Esophagus squamous epithelium (tissue), 5 donors: Measurements from ENCODE around the gene HERC2. TPM values are rescaled to one million over a fixed set of nuclear protein-coding genes. Genes with fewer than 3 reads are reported as not detected.

Source experiments
- DNase-seq: peaks from one replicate; lab custom pipeline; 2025; lab: John Stamatoyannopoulos, UW
- H3K27ac ChIP-seq, 4 donors: fragments of 200-600 bp; sonication (generic); one replicate each; pipeline ENCODE4 v1.5.1; 2016 to 2019; ENCODE audit warnings: mild to moderate bottlenecking in 1 of 4
- H3K27me3 ChIP-seq, 4 donors: fragments of 200-600 bp; sonication (generic); 1 replicate in 3 of 4; 2 replicates in 1 of 4; pipeline versions ENCODE4 v1.5.1 to v1.6.0; 2017 to 2021; ENCODE audit warnings: antibody characterized with exemption in 1 of 4
- H3K36me3 ChIP-seq, 3 donors: fragments of 200-600 bp; sonication (generic); one replicate each; pipeline ENCODE4 v1.5.1; 2016 to 2019
- H3K4me1 ChIP-seq, 3 donors: fragments of 200-600 bp; sonication (generic); one replicate each; pipeline ENCODE4 v1.5.1; 2017 to 2019
- H3K4me3 ChIP-seq, 4 donors: fragments of 200-600 bp; sonication (generic); 1 replicate in 3 of 4; 2 replicates in 1 of 4; pipeline ENCODE4 v1.5.1; 2016 to 2019; ENCODE audit warnings: mild to moderate bottlenecking in 2 of 4, moderate library complexity in 1 of 4
- H3K9me3 ChIP-seq, 3 donors: fragments of 200-600 bp; sonication (generic); one replicate each; pipeline ENCODE4 v1.5.1; 2016 to 2019
- CTCF ChIP-seq, 6 experiments: fragments of 450-650 bp in 4 of 6; fragments of 200-600 bp in 2 of 6; sonication (generic) in 2 of 6; IDR thresholded peaks; one replicate each; pipeline ENCODE4 v1.5.1; 2016 to 2019; ENCODE audit warnings: antibody characterized with exemption in 6 of 6, mild to moderate bottlenecking in 4 of 6, moderate library complexity in 4 of 6
- POLR2A ChIP-seq, 4 donors: fragments of 450-650 bp; IDR thresholded peaks; one replicate each; pipeline ENCODE4 v1.6.1; 2017; ENCODE audit warnings: antibody characterized with exemption in 4 of 4, mild to moderate bottlenecking in 4 of 4, moderate library complexity in 3 of 4
- WGBS, 2 donors: methylation state at CpG; one replicate each; pipeline ENCODE4 v1.1.5; 2018; 5-methylcytosine and 5-hydroxymethylcytosine counted together
- intact Hi-C: fragments of 100-400 bp; cut with DNase I; formaldehyde crosslinking; loops from one replicate; pipeline ENCODE4 v1.15.0; 2022
- total RNA-seq, 4 donors: library from RNA; depleted of rRNA; stranded (reverse); fragments of >200 nt; gene quantifications; one replicate each; pipeline ENCODE4 v1.1.0, GENCODE V29; 2016
- donor health status: DM: yes; HTN: yes; CAD: no.

HERC2 gene
- total RNA-seq, 4 donors from 2014 or later, result 32.2 to 45.0 (median 39.2) TPM

GRCh38 chr15:28097656-28098359 lies 224.2 kb downstream of the HERC2 start:
- H3K27me3 ChIP-seq, result peaks cover 0 to 79% (median 0%) of the 10 kb centered on the region in 4 donors
- no peaks in the 10 kb centered on the region for H3K36me3 ChIP-seq
- intact Hi-C loops, result no loop called here
- no peak overlapping the region for H3K27ac ChIP-seq
- no peak for DNase-seq
- WGBS, 2 donors, result 82 to 90% methylated on average over 2 to 5 of the region's 5 CpGs
- H3K4me3 ChIP-seq, result no peak overlapping the region
- H3K4me1 ChIP-seq, result peaks cover 39 to 68% (median 39%) of the 10 kb centered on the region in 3 donors
- no peaks in the 10 kb centered on the region for H3K9me3 ChIP-seq
- TF ChIP-seq CTCF (IDR thresholded peaks at IDR 0.05) (no peak), POLR2A (IDR thresholded peaks at IDR 0.05) (no peak)

GRCh38 chr15:28096670-28097431 lies 225.1 kb downstream of the HERC2 start:
- H3K27ac ChIP-seq, result peak overlapping the region; percentile 67 to 92 (median 86)
- DNase-seq, result no peak
- H3K4me1 ChIP-seq, result peaks cover 39 to 68% (median 39%) of the 10 kb centered on the region in 3 donors
- intact Hi-C loops, result no loop called here
- no peaks in the 10 kb centered on the region for H3K36me3 ChIP-seq
- peak overlapping the region; percentile 32 to 72 (median 52) for H3K4me3 ChIP-seq
- TF ChIP-seq POLR2A (IDR thresholded peaks at IDR 0.05) (no peak), CTCF (IDR thresholded peaks at IDR 0.05) (no peak)
- no peaks in the 10 kb centered on the region for H3K9me3 ChIP-seq
- WGBS, 2 donors, result 14 to 80% methylated on average over 1 to 22 of the region's 72 CpGs
- peaks cover 0 to 82% (median 0%) of the 10 kb centered on the region in 4 donors for H3K27me3 ChIP-seq

GRCh38 chr15:28096411-28096669 lies 225.6 kb downstream of the HERC2 start:
- Histone ChIP-seq H3K27me3 (peaks cover 0 to 82% (median 0%) of the 10 kb centered on the region in 4 donors), H3K9me3 (peaks cover 0 to 5% (median 4%) of the 10 kb centered on the region in 3 donors), H3K4me1 (peaks cover 39 to 68% (median 39%) of the 10 kb centered on the region in 3 donors), H3K27ac (peak overlapping the region; percentile 67 to 92 (median 86)), H3K36me3 (no peaks in the 10 kb centered on the region), H3K4me3 (peak overlapping the region; percentile 32 to 72 (median 52))
- no peak for DNase-seq
- no peak for TF ChIP-seq POLR2A (IDR thresholded peaks at IDR 0.05)
- no peak for TF ChIP-seq CTCF (IDR thresholded peaks at IDR 0.05)
- no CpG with 5 or more reads among the region's 13 CpGs for WGBS, 2 donors
- intact Hi-C loops, result no loop called here

- H3K27ac ChIP-seq, result peak overlapping the region; percentile 82 to 92 (median 90)
- H3K27me3 ChIP-seq, result peaks cover 0 to 69% (median 0%) of the 10 kb centered on the region in 4 donors
- WGBS, 2 donors, result 16% methylated on average over 3 of the region's 76 CpGs; no CpG with 5 or more reads in 1 of the 2 donors
- H3K9me3 ChIP-seq, result peaks cover 0 to 14% (median 5%) of the 10 kb centered on the region in 3 donors
- H3K4me1 ChIP-seq, result peaks cover 39 to 67% (median 39%) of the 10 kb centered on the region in 3 donors
- intact Hi-C loops, result no loop called here
- peak overlapping the region; percentile 32 to 72 (median 52) for H3K4me3 ChIP-seq
- DNase-seq, result no peak
- TF ChIP-seq CTCF (IDR thresholded peaks at IDR 0.05) (peak in 2 of 6 experiments; percentile 1 to 4), POLR2A (IDR thresholded peaks at IDR 0.05) (peak in 2 of 4 donors; percentile 50 to 57)
- H3K36me3 ChIP-seq, result no peaks in the 10 kb centered on the region
Observed at GRCh38 chr15:28094732-28095521, 227.1 kb downstream of the HERC2 start.
